ENCODE data around the gene SCAMP2. TPM values are rescaled to one million over a fixed set of nuclear protein-coding genes. Genes with fewer than 3 reads are reported as not detected.

Gene SCAMP2
- total RNA-seq, 1 experiment from 2014 or later = 94.4 TPM

GRCh38 chr15:74817370-74817737 lies 55.8 kb downstream of the SCAMP2 start:
- Histone ChIP-seq H3K27me3 (replicated peaks; ENCODE audit: insufficient read depth, low read depth, low read length, poor library complexity) (no peaks in the 10 kb centered on the region), H3K4me1 (ENCODE audit: insufficient read depth, low read length, poor library complexity, severe bottlenecking) (no peaks in the 10 kb centered on the region), H3K9me3 (ENCODE audit: low read depth, low read length, poor library complexity, severe bottlenecking) (no peaks in the 10 kb centered on the region), H3K36me3 (ENCODE audit: insufficient read depth, low read length, poor library complexity, severe bottlenecking) (no peaks in the 10 kb centered on the region), H3K4me3 (ENCODE audit: low read depth, low read length, poor library complexity, severe bottlenecking) (no peak overlapping the region), H3K27ac (ENCODE audit: low read depth, low read length, poor library complexity, severe bottlenecking) (no peak overlapping the region)
- DNase-seq (ENCODE audit: low spot score) = no peak
- intact Hi-C loops (cut with micrococcal nuclease; ENCODE audit: unreplicated experiment) = no loop called here
- CTCF ChIA-PET = no interaction called here
- POLR2A ChIA-PET (ENCODE audit: low non-redundant PET) = no interaction called here
- BruUV-seq (replicated peaks) = no TSS peak
- no peak for TF ChIP-seq EZH2 (IDR thresholded peaks at IDR 0.05; ENCODE audit: borderline replicate concordance, low read depth, low read length, poor library complexity, severe bottlenecking)

- no peaks in the 10 kb centered on the region for H3K4me1 ChIP-seq (ENCODE audit: insufficient read depth, low read length, poor library complexity, severe bottlenecking)
- no peak for TF ChIP-seq CTCF (conservative IDR thresholded peaks at IDR 0.05; ENCODE audit: low read depth, low read length)
- TF ChIP-seq EZH2 (IDR thresholded peaks at IDR 0.05; ENCODE audit: borderline replicate concordance, low read depth, low read length, poor library complexity, severe bottlenecking) = no peak
- CTCF ChIA-PET = no interaction called here
- BruUV-seq (replicated peaks) = no TSS peak
- POLR2A ChIA-PET (ENCODE audit: low non-redundant PET) = no interaction called here
- no peaks in the 10 kb centered on the region for H3K27me3 ChIP-seq (replicated peaks; ENCODE audit: insufficient read depth, low read depth, low read length, poor library complexity)
- no peak for DNase-seq (ENCODE audit: low spot score)
- H3K27ac ChIP-seq (ENCODE audit: low read depth, low read length, poor library complexity, severe bottlenecking) = no peak overlapping the region
- no peak overlapping the region for H3K4me3 ChIP-seq (ENCODE audit: low read depth, low read length, poor library complexity, severe bottlenecking)
- H3K9me3 ChIP-seq (ENCODE audit: low read depth, low read length, poor library complexity, severe bottlenecking) = no peaks in the 10 kb centered on the region
- intact Hi-C loops (cut with micrococcal nuclease; ENCODE audit: unreplicated experiment) = no loop called here
- H3K36me3 ChIP-seq (ENCODE audit: insufficient read depth, low read length, poor library complexity, severe bottlenecking) = no peaks in the 10 kb centered on the region
Observed at GRCh38 chr15:74816624-74817369, 56.4 kb downstream of the SCAMP2 start.

- no peak for TF ChIP-seq EZH2 (IDR thresholded peaks at IDR 0.05; ENCODE audit: borderline replicate concordance, low read depth, low read length, poor library complexity, severe bottlenecking)
- no peak for TF ChIP-seq CTCF (conservative IDR thresholded peaks at IDR 0.05; ENCODE audit: low read depth, low read length)
- Histone ChIP-seq H3K4me3 (ENCODE audit: low read depth, low read length, poor library complexity, severe bottlenecking) (no peak overlapping the region), H3K27ac (ENCODE audit: low read depth, low read length, poor library complexity, severe bottlenecking) (no peak overlapping the region), H3K9me3 (ENCODE audit: low read depth, low read length, poor library complexity, severe bottlenecking) (no peaks in the 10 kb centered on the region), H3K27me3 (replicated peaks; ENCODE audit: insufficient read depth, low read depth, low read length, poor library complexity) (no peaks in the 10 kb centered on the region), H3K36me3 (ENCODE audit: insufficient read depth, low read length, poor library complexity, severe bottlenecking) (no peaks in the 10 kb centered on the region), H3K4me1 (ENCODE audit: insufficient read depth, low read length, poor library complexity, severe bottlenecking) (no peaks in the 10 kb centered on the region)
- no TSS peak for BruUV-seq (replicated peaks)
- CTCF ChIA-PET = no interaction called here
- DNase-seq (ENCODE audit: low spot score) = no peak
- POLR2A ChIA-PET (ENCODE audit: low non-redundant PET) = no interaction called here
- intact Hi-C loops (cut with micrococcal nuclease; ENCODE audit: unreplicated experiment) = no loop called here
Observed at GRCh38 chr15:74815961-74816360, 57.2 kb downstream of the SCAMP2 start.
